Neural cell (in vitro differentiated cells): Measurements from ENCODE around the gene PANX1. TPM values are rescaled to one million over a fixed set of nuclear protein-coding genes. Genes with fewer than 3 reads are reported as not detected.

Experiments
- H2AFZ ChIP-seq: fragments of 200-600, 300-800 bp; sonication (generic), shearing (Covaris generic); 2 replicates; pipeline ENCODE4 v1.6.0; 2014; ENCODE audit warnings: low read depth, mild to moderate bottlenecking, antibody characterized with exemption, low read length, moderate library complexity
- H3F3A ChIP-seq: fragments of 200-600 bp; shearing (Covaris generic); 2 replicates; pipeline ENCODE4 v1.6.1; 2016; ENCODE audit warnings: mild to moderate bottlenecking, moderate library complexity, mixed read lengths, antibody characterized with exemption, low read length; ENCODE audit not compliant: insufficient read depth, poor library complexity, severe bottlenecking
- H3K27ac ChIP-seq: fragments of 200-600, 300-800 bp; sonication (generic), shearing (Covaris generic); 2 replicates; pipeline ENCODE4 v1.5.1; 2014; ENCODE audit warnings: mild to moderate bottlenecking, low read length, moderate library complexity
- H3K27me3 ChIP-seq: fragments of 300-800, 200-600 bp; sonication (generic), shearing (Covaris generic); 2 replicates; pipeline ENCODE4 v1.6.0; 2014; ENCODE audit warnings: mild to moderate bottlenecking, low read depth, low read length, moderate library complexity; ENCODE audit not compliant: insufficient read depth
- H3K36me3 ChIP-seq: fragments of 300-800, 200-600 bp; sonication (generic), shearing (Covaris generic); 2 replicates; pipeline ENCODE4 v1.5.1; 2014; ENCODE audit warnings: mild to moderate bottlenecking, antibody characterized with exemption, low read length, moderate library complexity; ENCODE audit not compliant: insufficient read depth
- H3K4me2 ChIP-seq: fragments of 300-800, 200-600 bp; sonication (generic), shearing (Covaris generic); 2 replicates; pipeline ENCODE4 v1.6.0; 2014; ENCODE audit warnings: mild to moderate bottlenecking, low read length
- H3K4me3 ChIP-seq: fragments of 300-800, 200-600 bp; sonication (generic), shearing (Covaris generic); 2 replicates; pipeline ENCODE4 v1.5.1; 2014; ENCODE audit warnings: mild to moderate bottlenecking, low read length, moderate library complexity
- H3K79me2 ChIP-seq: fragments of 200-600 bp; shearing (Covaris generic); replicated peaks from 2 replicates; pipeline ENCODE4 v1.6.0; 2014; ENCODE audit warnings: mild to moderate bottlenecking, low read length, moderate library complexity; ENCODE audit not compliant: insufficient read depth
- H3K9ac ChIP-seq: fragments of 300-800, 200-600 bp; sonication (generic), shearing (Covaris generic); 2 replicates; pipeline ENCODE4 v1.6.1; 2016; ENCODE audit warnings: mild to moderate bottlenecking, low read length, mixed read lengths
- H3K9me2 ChIP-seq: fragments of 200-600 bp; shearing (Covaris generic); 2 replicates; pipeline ENCODE4 v1.6.1; 2016; ENCODE audit warnings: mild to moderate bottlenecking, low read length, mixed read lengths; ENCODE audit not compliant: insufficient read depth
- H3K9me3 ChIP-seq: fragments of 200-600, 300-800 bp; sonication (generic), shearing (Covaris generic); 2 replicates; pipeline ENCODE4 v1.6.1; 2016; ENCODE audit warnings: mild to moderate bottlenecking, mixed run types, low read length, moderate library complexity, mixed read lengths
- H4K20me1 ChIP-seq: fragments of 200-600 bp; shearing (Covaris generic); 2 replicates; pipeline ENCODE4 v1.6.1; 2016; ENCODE audit warnings: mild to moderate bottlenecking, mixed run types; ENCODE audit not compliant: insufficient read depth
- EP300 ChIP-seq: fragments of 450-650 bp; conservative IDR thresholded peaks from 2 replicates; pipeline ENCODE4 v1.6.1; 2014; ENCODE audit warnings: antibody characterized with exemption, mild to moderate bottlenecking, moderate library complexity; ENCODE audit not compliant: poor library complexity, severe bottlenecking
- EZH2 ChIP-seq: fragments of 200-600, 300-800 bp; shearing (Covaris generic), sonication (generic); IDR thresholded peaks from 2 replicates; pipeline ENCODE4 v1.6.1; 2014; ENCODE audit warnings: antibody characterized with exemption, low read length, borderline replicate concordance, mild to moderate bottlenecking; ENCODE audit not compliant: insufficient read depth, poor library complexity, severe bottlenecking
- MXI1 ChIP-seq: fragments of 450-650 bp; conservative IDR thresholded peaks from 2 replicates; pipeline ENCODE4 v1.6.1; 2014; ENCODE audit warnings: antibody characterized with exemption, mild to moderate bottlenecking; ENCODE audit not compliant: poor library complexity, severe bottlenecking
- POLR2AphosphoS5 ChIP-seq: IDR thresholded peaks from 2 replicates; pipeline ENCODE4 v1.6.1; 2012
- RAD21 ChIP-seq: fragments of 450-650 bp; conservative IDR thresholded peaks from 2 replicates; pipeline ENCODE4 v1.6.1; 2014; ENCODE audit warnings: antibody characterized with exemption, mild to moderate bottlenecking, moderate library complexity
- SMC3 ChIP-seq: fragments of 450-650 bp; conservative IDR thresholded peaks from 2 replicates; pipeline ENCODE4 v1.6.1; 2014; ENCODE audit warnings: antibody characterized with exemption, mild to moderate bottlenecking, moderate library complexity; ENCODE audit not compliant: poor library complexity
- TAF1 ChIP-seq: IDR thresholded peaks from 2 replicates; pipeline ENCODE4 v1.6.1; 2012; ENCODE audit warnings: low read depth
- polyA plus RNA-seq: library from polyadenylated mRNA; depleted of rRNA; stranded (reverse); fragments of >200 nt; gene quantifications from 2 replicates; pipeline ENCODE4 v1.2.3, GENCODE V29; 2014
- TF ChIP-seq, protein P1 (sequence below): IDR thresholded peaks from 2 replicates; pipeline ENCODE4 v1.6.1; 2012; ENCODE audit warnings: borderline replicate concordance
- TF ChIP-seq, protein P2 (sequence below): fragments of 450-650 bp; IDR thresholded peaks from 2 replicates; pipeline ENCODE4 v1.5.1; 2014; ENCODE audit warnings: antibody characterized with exemption, mild to moderate bottlenecking, moderate library complexity; ENCODE audit not compliant: poor library complexity, severe bottlenecking

Gene PANX1
- polyA plus RNA-seq, 1 donor from 2014 or later: 48.0 TPM

DNA sequence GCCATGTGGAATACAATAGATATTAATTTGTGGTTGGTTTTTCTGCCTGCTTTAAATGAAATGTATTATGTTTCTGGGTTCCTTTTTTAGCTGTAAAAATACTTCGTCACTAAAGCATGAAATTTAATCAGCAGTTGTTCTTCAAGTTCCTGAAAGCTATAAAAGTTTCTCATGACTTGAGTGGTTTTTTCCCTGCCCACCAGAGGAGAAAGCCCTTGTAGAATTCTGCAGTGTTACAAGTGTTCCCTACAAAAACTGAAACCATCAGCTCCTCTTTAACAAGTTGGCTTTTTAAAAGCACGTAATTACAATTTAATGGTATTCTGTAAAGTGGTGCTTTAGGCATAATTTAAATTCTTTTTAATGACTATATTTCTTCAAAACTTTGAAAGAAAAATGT is 56.2 kb downstream of the PANX1 start:
- Histone ChIP-seq H3K79me2 (no peaks in the 10 kb centered on the region), H3K36me3 (peaks cover 5% of the 10 kb centered on the region), H3F3A (no peaks in the 10 kb centered on the region), H3K27ac (no peak overlapping the region), H3K9me2 (no peaks in the 10 kb centered on the region), H3K9me3 (no peaks in the 10 kb centered on the region), H4K20me1 (no peaks in the 10 kb centered on the region), H3K4me3 (no peak overlapping the region), H2AFZ (no peak overlapping the region), H3K27me3 (no peaks in the 10 kb centered on the region), H3K9ac (no peak overlapping the region), H3K4me2 (no peak overlapping the region)
- TF ChIP-seq, protein P1, sequence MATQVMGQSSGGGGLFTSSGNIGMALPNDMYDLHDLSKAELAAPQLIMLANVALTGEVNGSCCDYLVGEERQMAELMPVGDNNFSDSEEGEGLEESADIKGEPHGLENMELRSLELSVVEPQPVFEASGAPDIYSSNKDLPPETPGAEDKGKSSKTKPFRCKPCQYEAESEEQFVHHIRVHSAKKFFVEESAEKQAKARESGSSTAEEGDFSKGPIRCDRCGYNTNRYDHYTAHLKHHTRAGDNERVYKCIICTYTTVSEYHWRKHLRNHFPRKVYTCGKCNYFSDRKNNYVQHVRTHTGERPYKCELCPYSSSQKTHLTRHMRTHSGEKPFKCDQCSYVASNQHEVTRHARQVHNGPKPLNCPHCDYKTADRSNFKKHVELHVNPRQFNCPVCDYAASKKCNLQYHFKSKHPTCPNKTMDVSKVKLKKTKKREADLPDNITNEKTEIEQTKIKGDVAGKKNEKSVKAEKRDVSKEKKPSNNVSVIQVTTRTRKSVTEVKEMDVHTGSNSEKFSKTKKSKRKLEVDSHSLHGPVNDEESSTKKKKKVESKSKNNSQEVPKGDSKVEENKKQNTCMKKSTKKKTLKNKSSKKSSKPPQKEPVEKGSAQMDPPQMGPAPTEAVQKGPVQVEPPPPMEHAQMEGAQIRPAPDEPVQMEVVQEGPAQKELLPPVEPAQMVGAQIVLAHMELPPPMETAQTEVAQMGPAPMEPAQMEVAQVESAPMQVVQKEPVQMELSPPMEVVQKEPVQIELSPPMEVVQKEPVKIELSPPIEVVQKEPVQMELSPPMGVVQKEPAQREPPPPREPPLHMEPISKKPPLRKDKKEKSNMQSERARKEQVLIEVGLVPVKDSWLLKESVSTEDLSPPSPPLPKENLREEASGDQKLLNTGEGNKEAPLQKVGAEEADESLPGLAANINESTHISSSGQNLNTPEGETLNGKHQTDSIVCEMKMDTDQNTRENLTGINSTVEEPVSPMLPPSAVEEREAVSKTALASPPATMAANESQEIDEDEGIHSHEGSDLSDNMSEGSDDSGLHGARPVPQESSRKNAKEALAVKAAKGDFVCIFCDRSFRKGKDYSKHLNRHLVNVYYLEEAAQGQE: no peak
- TF ChIP-seq, protein P2, sequence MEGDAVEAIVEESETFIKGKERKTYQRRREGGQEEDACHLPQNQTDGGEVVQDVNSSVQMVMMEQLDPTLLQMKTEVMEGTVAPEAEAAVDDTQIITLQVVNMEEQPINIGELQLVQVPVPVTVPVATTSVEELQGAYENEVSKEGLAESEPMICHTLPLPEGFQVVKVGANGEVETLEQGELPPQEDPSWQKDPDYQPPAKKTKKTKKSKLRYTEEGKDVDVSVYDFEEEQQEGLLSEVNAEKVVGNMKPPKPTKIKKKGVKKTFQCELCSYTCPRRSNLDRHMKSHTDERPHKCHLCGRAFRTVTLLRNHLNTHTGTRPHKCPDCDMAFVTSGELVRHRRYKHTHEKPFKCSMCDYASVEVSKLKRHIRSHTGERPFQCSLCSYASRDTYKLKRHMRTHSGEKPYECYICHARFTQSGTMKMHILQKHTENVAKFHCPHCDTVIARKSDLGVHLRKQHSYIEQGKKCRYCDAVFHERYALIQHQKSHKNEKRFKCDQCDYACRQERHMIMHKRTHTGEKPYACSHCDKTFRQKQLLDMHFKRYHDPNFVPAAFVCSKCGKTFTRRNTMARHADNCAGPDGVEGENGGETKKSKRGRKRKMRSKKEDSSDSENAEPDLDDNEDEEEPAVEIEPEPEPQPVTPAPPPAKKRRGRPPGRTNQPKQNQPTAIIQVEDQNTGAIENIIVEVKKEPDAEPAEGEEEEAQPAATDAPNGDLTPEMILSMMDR: no peak
- TF ChIP-seq MXI1: no peak
- TF ChIP-seq POLR2AphosphoS5: no peak

DNA sequence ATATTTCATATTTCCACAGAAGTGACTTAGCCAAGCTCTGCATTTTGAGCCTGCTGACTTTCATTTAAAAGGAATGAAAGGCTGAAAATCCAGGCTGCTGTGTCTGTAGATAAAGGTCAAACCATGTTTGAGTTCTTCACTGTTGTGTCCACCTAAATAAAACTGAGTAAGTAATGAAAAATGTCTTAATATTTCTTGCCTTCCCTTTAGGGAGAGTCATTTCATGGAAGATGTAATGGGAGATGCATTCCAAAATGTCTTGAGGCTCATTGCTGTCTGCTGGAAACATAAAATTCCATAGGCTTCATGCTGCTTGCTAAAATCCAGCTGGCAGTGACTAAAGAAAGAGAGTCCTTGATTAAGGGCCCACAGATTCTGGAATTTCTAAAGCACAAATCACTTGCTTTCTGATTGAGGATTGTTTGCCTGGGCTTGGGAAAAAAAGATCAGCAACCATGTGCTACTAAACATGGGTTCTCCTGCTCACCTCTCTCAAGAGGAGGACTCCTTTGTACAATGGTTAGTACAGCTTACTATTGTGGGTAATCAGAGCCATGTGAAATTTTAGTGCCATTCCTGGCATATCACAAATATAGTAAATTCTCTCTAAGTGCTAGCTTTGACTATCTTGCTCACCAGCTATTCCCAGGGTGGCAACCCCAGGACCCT is 56.9 kb downstream of the PANX1 start:
- Histone ChIP-seq H3K79me2 (no peaks in the 10 kb centered on the region), H2AFZ (no peak overlapping the region), H3K9me2 (no peaks in the 10 kb centered on the region), H3K9ac (no peak overlapping the region), H4K20me1 (no peaks in the 10 kb centered on the region), H3K4me3 (no peak overlapping the region), H3K4me2 (no peak overlapping the region), H3K27me3 (no peaks in the 10 kb centered on the region), H3F3A (no peaks in the 10 kb centered on the region), H3K27ac (no peak overlapping the region), H3K9me3 (no peaks in the 10 kb centered on the region), H3K36me3 (peaks cover 5% of the 10 kb centered on the region)
- TF ChIP-seq RAD21: no peak
- TF ChIP-seq EP300: no peak
- TF ChIP-seq, protein P2: no peak
- no peak for TF ChIP-seq SMC3
- TF ChIP-seq MXI1: no peak
- TF ChIP-seq EZH2: no peak
- no peak for TF ChIP-seq POLR2AphosphoS5
- TF ChIP-seq, protein P1: no peak
- TF ChIP-seq TAF1: no peak
